Measurements from ENCODE around the gene URI1.
A peak's percentile ranks its signal among the peaks of the same experiment; 100 is the strongest.

The URI1 gene

GRCh38 chr19:30046522-30046921 lies 104.5 kb downstream of the URI1 start:
- TF ChIP-seq CTCF (IDR thresholded peaks at IDR 0.05; ENCODE audit: borderline replicate concordance, insufficient read depth, low read depth, low read length), result peak; percentile 64

GRCh38 chr19:30047432-30047831 lies 105.4 kb downstream of the URI1 start:
- no peak for TF ChIP-seq CTCF (IDR thresholded peaks at IDR 0.05; ENCODE audit: borderline replicate concordance, insufficient read depth, low read depth, low read length)
- H3K4me3 ChIP-seq (ENCODE audit: low read depth, low read length), result no peak overlapping the region

More at GRCh38 chr19:30046522-30046921, 104.5 kb downstream of the URI1 start:
- H3K4me3 ChIP-seq (ENCODE audit: low read depth, low read length), result no peak overlapping the region

- no peak for TF ChIP-seq CTCF (IDR thresholded peaks at IDR 0.05; ENCODE audit: borderline replicate concordance, insufficient read depth, low read depth, low read length)
- no peak overlapping the region for H3K4me3 ChIP-seq (ENCODE audit: low read depth, low read length)
Measured at GRCh38 chr19:30049226-30049625, 107.2 kb downstream of the URI1 start.

- no peak overlapping the region for H3K4me3 ChIP-seq (ENCODE audit: low read depth, low read length)
- no peak for TF ChIP-seq CTCF (IDR thresholded peaks at IDR 0.05; ENCODE audit: borderline replicate concordance, insufficient read depth, low read depth, low read length)
Measured at GRCh38 chr19:30049846-30050667, 108.0 kb downstream of the URI1 start.

GRCh38 chr19:30052122-30053075 lies 110.4 kb downstream of the URI1 start:
- no peak overlapping the region for H3K4me3 ChIP-seq (ENCODE audit: low read depth, low read length)
- no peak for TF ChIP-seq CTCF (IDR thresholded peaks at IDR 0.05; ENCODE audit: borderline replicate concordance, insufficient read depth, low read depth, low read length)

- no peak for TF ChIP-seq CTCF (IDR thresholded peaks at IDR 0.05; ENCODE audit: borderline replicate concordance, insufficient read depth, low read depth, low read length)
- H3K4me3 ChIP-seq (ENCODE audit: low read depth, low read length), result no peak overlapping the region
Measured at GRCh38 chr19:30053558-30053957, 111.5 kb downstream of the URI1 start.
